HEK293T (cell line): Measurements from ENCODE around the gene EIF5AL1.

Experiments
- ARNT ChIP-seq: fragments of 450-650 bp; IDR thresholded peaks from 2 replicates; pipeline ENCODE4 v1.6.1; 2017; ENCODE audit warnings: mild to moderate bottlenecking
- BHLHE40 ChIP-seq: fragments of 450-650 bp; IDR thresholded peaks from 2 replicates; pipeline ENCODE4 v1.6.1; 2016; ENCODE audit warnings: mild to moderate bottlenecking, moderate library complexity, borderline replicate concordance
- CTBP1 ChIP-seq: fragments of 450-650 bp; IDR thresholded peaks from 2 replicates; pipeline ENCODE4 v1.6.1; 2016; ENCODE audit warnings: borderline replicate concordance
- ELF4 ChIP-seq: fragments of 450-650 bp; IDR thresholded peaks from 2 replicates; pipeline ENCODE4 v1.6.1; 2017; ENCODE audit warnings: antibody characterized with exemption
- FOXA1 ChIP-seq: fragments of 450-650 bp; IDR thresholded peaks from 2 replicates; pipeline ENCODE4 v1.6.1; 2016; ENCODE audit warnings: mild to moderate bottlenecking
- FOXK2 ChIP-seq: fragments of 450-650 bp; IDR thresholded peaks from 2 replicates; pipeline ENCODE4 v1.6.1; 2016; ENCODE audit warnings: mild to moderate bottlenecking
- HDGF ChIP-seq: fragments of 450-650 bp; IDR thresholded peaks from 2 replicates; pipeline ENCODE4 v1.6.1; 2017; ENCODE audit warnings: antibody characterized with exemption, borderline replicate concordance
- L3MBTL2 ChIP-seq: fragments of 450-650 bp; conservative IDR thresholded peaks from 2 replicates; pipeline ENCODE4 v1.6.1; 2016; ENCODE audit warnings: mild to moderate bottlenecking
- LEF1 ChIP-seq: fragments of 450-650 bp; IDR thresholded peaks from 2 replicates; pipeline ENCODE4 v1.6.1; 2017; ENCODE audit warnings: mild to moderate bottlenecking, borderline replicate concordance
- NFRKB ChIP-seq: fragments of 450-650 bp; IDR thresholded peaks from 2 replicates; pipeline ENCODE4 v1.6.1; 2016; ENCODE audit warnings: mild to moderate bottlenecking, moderate library complexity
- SP1 ChIP-seq: fragments of 450-650 bp; IDR thresholded peaks from 2 replicates; pipeline ENCODE4 v1.6.1; 2017
- SUZ12 ChIP-seq: fragments of 450-650 bp; IDR thresholded peaks from 2 replicates; pipeline ENCODE4 v1.6.1; 2016; ENCODE audit warnings: mild to moderate bottlenecking
- TARDBP ChIP-seq: fragments of 450-650 bp; IDR thresholded peaks from 2 replicates; pipeline ENCODE4 v1.6.1; 2016
- TF ChIP-seq, protein P1 (sequence below): fragments of 450-650 bp; IDR thresholded peaks from 2 replicates; pipeline ENCODE4 v1.6.1; 2016

DNA sequence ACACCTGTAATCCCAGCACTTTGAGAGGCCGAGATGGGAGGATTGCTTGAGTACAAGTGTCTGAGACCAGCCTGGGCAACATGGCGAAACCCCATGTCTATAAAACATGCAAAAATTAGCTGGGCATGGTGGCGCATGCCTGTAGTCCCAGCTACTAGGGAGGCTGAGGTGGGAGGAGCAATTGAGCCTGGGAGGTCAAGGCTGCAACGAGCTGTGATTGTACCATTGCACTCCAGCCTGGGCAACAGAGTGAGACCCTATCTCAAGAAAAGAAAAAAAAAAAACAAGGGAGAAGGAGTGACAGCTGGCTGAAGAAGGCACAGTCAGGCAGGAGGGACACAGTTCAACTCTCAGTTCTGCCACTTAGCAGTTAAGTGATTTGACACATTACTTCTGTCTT is 40.6 kb upstream of the EIF5AL1 start:
- TF ChIP-seq HDGF, result no peak
- TF ChIP-seq, protein P1, sequence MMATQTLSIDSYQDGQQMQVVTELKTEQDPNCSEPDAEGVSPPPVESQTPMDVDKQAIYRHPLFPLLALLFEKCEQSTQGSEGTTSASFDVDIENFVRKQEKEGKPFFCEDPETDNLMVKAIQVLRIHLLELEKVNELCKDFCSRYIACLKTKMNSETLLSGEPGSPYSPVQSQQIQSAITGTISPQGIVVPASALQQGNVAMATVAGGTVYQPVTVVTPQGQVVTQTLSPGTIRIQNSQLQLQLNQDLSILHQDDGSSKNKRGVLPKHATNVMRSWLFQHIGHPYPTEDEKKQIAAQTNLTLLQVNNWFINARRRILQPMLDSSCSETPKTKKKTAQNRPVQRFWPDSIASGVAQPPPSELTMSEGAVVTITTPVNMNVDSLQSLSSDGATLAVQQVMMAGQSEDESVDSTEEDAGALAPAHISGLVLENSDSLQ, result no peak
- no peak for TF ChIP-seq SUZ12
- TF ChIP-seq SP1, result no peak
- TF ChIP-seq ELF4, result no peak
- TF ChIP-seq FOXK2, result no peak
- no peak for TF ChIP-seq FOXA1
- TF ChIP-seq ARNT, result no peak
- no peak for TF ChIP-seq CTBP1
- no peak for TF ChIP-seq BHLHE40
- no peak for TF ChIP-seq LEF1
- TF ChIP-seq L3MBTL2, result no peak
- TF ChIP-seq NFRKB, result no peak
- no peak for TF ChIP-seq TARDBP
